GM18508 (cell line): ENCODE results near the gene ANGPTL8.

ENCODE experiments used
- ATAC-seq: cut with Tn5 transposase; IDR thresholded peaks from one replicate; pipeline ENCODE4 v1.9.1; 2021; ENCODE audit warnings: moderate number of reproducible peaks; ENCODE audit not compliant: insufficient read depth, unreplicated experiment

The ANGPTL8 gene

GRCh38 chr19:11239377-11240000 lies at the start of gene ANGPTL8:
Gene ANGPTL8 (plus strand): TSS chr19:11239619. CDS start chr19:11239638, 19 bp downstream.
- no peak for ATAC-seq

- no peak for ATAC-seq
Observed at GRCh38 chr19:11190501-11190900, 48.9 kb upstream of the ANGPTL8 start.

GRCh38 chr19:11191273-11191755 lies 48.1 kb upstream of the ANGPTL8 start:
- ATAC-seq: no peak

GRCh38 chr19:11191934-11192333 lies 47.5 kb upstream of the ANGPTL8 start:
- ATAC-seq: no peak

GRCh38 chr19:11192957-11193939 lies 46.2 kb upstream of the ANGPTL8 start:
- no peak for ATAC-seq

- no peak for ATAC-seq
Observed at GRCh38 chr19:11194173-11194572, 45.2 kb upstream of the ANGPTL8 start.

GRCh38 chr19:11194656-11195558 lies 44.5 kb upstream of the ANGPTL8 start:
- ATAC-seq: no peak

- ATAC-seq: no peak
Observed at GRCh38 chr19:11195681-11196080, 43.7 kb upstream of the ANGPTL8 start.

- no peak for ATAC-seq
Observed at GRCh38 chr19:11196406-11197287, 42.8 kb upstream of the ANGPTL8 start.

- ATAC-seq: no peak
Observed at GRCh38 chr19:11197291-11198174, 41.9 kb upstream of the ANGPTL8 start, which contains the start of gene KANK2. Gene KANK2 (minus strand): TSS chr19:11197545. CDS start chr19:11194511, 3,034 bp downstream.

- no peak for ATAC-seq
Observed at GRCh38 chr19:11198175-11198534, 41.3 kb upstream of the ANGPTL8 start.

- ATAC-seq: no peak
Observed at GRCh38 chr19:11198769-11199424, 40.5 kb upstream of the ANGPTL8 start.

GRCh38 chr19:11199517-11199916 lies 39.9 kb upstream of the ANGPTL8 start:
- no peak for ATAC-seq

- no peak for ATAC-seq
Observed at GRCh38 chr19:11200015-11200574, 39.3 kb upstream of the ANGPTL8 start.

GRCh38 chr19:11200931-11201330 lies 38.5 kb upstream of the ANGPTL8 start:
- ATAC-seq: no peak

GRCh38 chr19:11201791-11202190 lies 37.6 kb upstream of the ANGPTL8 start:
- ATAC-seq: no peak

- no peak for ATAC-seq
Observed at GRCh38 chr19:11202488-11203193, 36.8 kb upstream of the ANGPTL8 start.
